Heart right ventricle (tissue), 16 donors: ENCODE data around the gene SAP30BP. TPM values are rescaled to one million over a fixed set of nuclear protein-coding genes. Genes with fewer than 3 reads are reported as not detected.

ENCODE experiments used
- ATAC-seq, 8 donors: fragments of 200-7000 bp; cut with Tn5 transposase; one replicate each; pipeline ENCODE4 v1.9.1; 2020; ENCODE audit warnings: mild to moderate bottlenecking in 8 of 8, moderate library complexity in 8 of 8, moderate number of reproducible peaks in 1 of 8
- DNase-seq, 2 donors: peaks; one replicate each; pipeline ENCODE4 v3.0.0-alpha.2; 2020
- H3K27ac ChIP-seq, 10 donors: fragments of 200-600 bp; sonication (generic) in 2 of 10; one replicate each; pipeline versions ENCODE4 v1.5.0 to v1.8.0; 2020 to 2022; ENCODE audit warnings: mild to moderate bottlenecking in 3 of 10
- H3K27me3 ChIP-seq, 7 donors: fragments of 200-600 bp; one replicate each; pipeline ENCODE4 v1.8.0; 2021 to 2022; ENCODE audit warnings: mild to moderate bottlenecking in 2 of 7
- H3K36me3 ChIP-seq, 9 donors: fragments of 200-600 bp; sonication (generic) in 1 of 9; one replicate each; pipeline versions ENCODE4 v1.5.0 to v1.8.0; 2020 to 2022; ENCODE audit warnings: mild to moderate bottlenecking in 2 of 9
- H3K4me1 ChIP-seq, 9 donors: fragments of 200-600 bp; sonication (generic) in 1 of 9; one replicate each; pipeline versions ENCODE4 v1.5.0 to v1.8.0; 2020 to 2022; ENCODE audit warnings: mild to moderate bottlenecking in 4 of 9
- H3K4me3 ChIP-seq, 10 donors: fragments of 200-600 bp; sonication (generic) in 2 of 10; one replicate each; pipeline versions ENCODE4 v1.5.0 to v1.8.0; 2020 to 2022; ENCODE audit warnings: mild to moderate bottlenecking in 7 of 10, moderate library complexity in 2 of 10
- H3K9me3 ChIP-seq, 11 donors: fragments of 200-600 bp in 10 of 11; sonication (generic) in 2 of 11; one replicate each; pipeline versions ENCODE4 v1.5.0 to v1.8.0; 2013 to 2022; ENCODE audit warnings: mild to moderate bottlenecking in 2 of 11, control low read depth in 1 of 11, moderate library complexity in 1 of 11
- WGBS, 2 donors: extraction: QIAGEN DNeasy Blood & Tissue Kit; methylation state at CpG; one replicate each; pipeline ENCODE4 v1.1.7; 2013; ENCODE audit warnings: inconsistent platforms in 1 of 2; 5-methylcytosine and 5-hydroxymethylcytosine counted together
- intact Hi-C, 10 donors: fragments of 100-400 bp; cut with DNase I; formaldehyde crosslinking; loops; one replicate each; pipeline versions ENCODE4 v1.11.1 to v1.14.2; 2022
- polyA plus RNA-seq, 2 donors: library from polyadenylated mRNA; stranded (reverse); fragments of 200-250 nt; gene quantifications; one replicate each; pipeline ENCODE4 v1.2.3, GENCODE V29; 2013
- total RNA-seq, 10 donors: library from RNA; stranded (reverse); fragmentation: NEBNext Ultra II Directional in 3 of 10; extraction: Animal tissue kit (Norgen Biotek cat#: 25700) in 3 of 10; gene quantifications; one replicate each; pipeline versions ENCODE4 v1.2.1 to v1.2.4, GENCODE V29; 2021 to 2023
- TF ChIP-seq, protein P1 (sequence below), 9 donors: fragments of 200-600 bp; sonication (generic) in 2 of 9; IDR thresholded peaks; one replicate each; pipeline versions ENCODE4 v1.5.0 to v1.8.0; 2021 to 2022; ENCODE audit warnings: antibody characterized with exemption in 9 of 9, mild to moderate bottlenecking in 5 of 9, moderate library complexity in 1 of 9
- donor health status: Arrhythmogenic right ventricular cardiomyopathy.
- donor health status: ischemic (EF 13 %, LVEDD 7.1; RV severe dilation, severe dysfunction).
- donor health status: healthy with polysubstance abuse.
- donor health status: DM: no; HTN: yes; CAD: no.
- donor health status: DM: no; HTN: no; CAD: no.
- donor health status: ischemic (EF 25% LVEDD 6.9; RV normal size, moderate dysfunction).
- donor health status: ischemic (EF 25% LVEDD 5.7; RV mildly dilated, moderate dysfunction).
- donor health status: healthy.
- donor health status: DM: yes; HTN: yes; CAD: no.
- donor health status: Ischemic cardiomyopathy.
- donor health status: ischemic (EF 35%, LVEDD 5.7; RV mildly dilated, moderate dysfunction).
- donor health status: nonischemic (EF 11% LVEDD 7.7; RV severe dilation, severe dysfunction).
- donor health status: DM: yes; HTN: yes; CAD: no.
- donor health status: PGD.
- donor health status: ischemic (EF 29% LVEDD 5.4; RV normal size, mild dysfunction).
- donor health status: nonischemic (EF 23%, LVEDD 6.1; RV moderate dilation, normal function).

The SAP30BP gene
- total and polyA plus RNA-seq, 12 donors = 41.7 to 115 (median 56.0) TPM

DNA sequence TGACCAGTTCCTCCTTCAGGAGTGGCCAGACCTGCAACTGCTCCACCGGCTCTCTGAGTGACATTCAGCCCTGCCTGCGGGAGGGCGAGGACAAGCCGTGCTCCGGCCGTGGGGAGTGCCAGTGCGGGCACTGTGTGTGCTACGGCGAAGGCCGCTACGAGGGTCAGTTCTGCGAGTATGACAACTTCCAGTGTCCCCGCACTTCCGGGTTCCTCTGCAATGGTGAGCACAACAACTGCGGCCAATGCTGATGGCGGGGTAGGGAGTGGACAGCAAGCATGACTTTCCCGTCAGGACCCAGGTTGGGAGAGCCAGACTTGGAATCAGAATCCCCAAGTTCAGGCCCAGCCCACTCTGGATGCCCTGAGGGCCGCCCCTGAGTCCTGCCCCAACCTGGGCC is 66.3 kb downstream of the SAP30BP start:
- peaks cover 0 to 15% (median 0%) of the 10 kb centered on the region in 9 donors for H3K4me1 ChIP-seq
- peaks cover 0 to 33% (median 0%) of the 10 kb centered on the region in 9 donors for H3K36me3 ChIP-seq
- ATAC-seq = no peak
- H3K27ac ChIP-seq = no peak overlapping the region
- no peaks in the 10 kb centered on the region for H3K9me3 ChIP-seq
- H3K27me3 ChIP-seq = no peaks in the 10 kb centered on the region
- H3K4me3 ChIP-seq = no peak overlapping the region
- WGBS, 2 donors = 93% methylated on average over 18 of the region's 18 CpGs
- no peak for DNase-seq
- TF ChIP-seq, protein P1, sequence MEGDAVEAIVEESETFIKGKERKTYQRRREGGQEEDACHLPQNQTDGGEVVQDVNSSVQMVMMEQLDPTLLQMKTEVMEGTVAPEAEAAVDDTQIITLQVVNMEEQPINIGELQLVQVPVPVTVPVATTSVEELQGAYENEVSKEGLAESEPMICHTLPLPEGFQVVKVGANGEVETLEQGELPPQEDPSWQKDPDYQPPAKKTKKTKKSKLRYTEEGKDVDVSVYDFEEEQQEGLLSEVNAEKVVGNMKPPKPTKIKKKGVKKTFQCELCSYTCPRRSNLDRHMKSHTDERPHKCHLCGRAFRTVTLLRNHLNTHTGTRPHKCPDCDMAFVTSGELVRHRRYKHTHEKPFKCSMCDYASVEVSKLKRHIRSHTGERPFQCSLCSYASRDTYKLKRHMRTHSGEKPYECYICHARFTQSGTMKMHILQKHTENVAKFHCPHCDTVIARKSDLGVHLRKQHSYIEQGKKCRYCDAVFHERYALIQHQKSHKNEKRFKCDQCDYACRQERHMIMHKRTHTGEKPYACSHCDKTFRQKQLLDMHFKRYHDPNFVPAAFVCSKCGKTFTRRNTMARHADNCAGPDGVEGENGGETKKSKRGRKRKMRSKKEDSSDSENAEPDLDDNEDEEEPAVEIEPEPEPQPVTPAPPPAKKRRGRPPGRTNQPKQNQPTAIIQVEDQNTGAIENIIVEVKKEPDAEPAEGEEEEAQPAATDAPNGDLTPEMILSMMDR (IDR thresholded peaks at IDR 0.05) = no peak
- intact Hi-C loops = loop anchor here in 1 of 10 donors (5.0 kb wide), 1 partner anchor 41 kb away; no protein-coding TSS in a partner anchor

DNA sequence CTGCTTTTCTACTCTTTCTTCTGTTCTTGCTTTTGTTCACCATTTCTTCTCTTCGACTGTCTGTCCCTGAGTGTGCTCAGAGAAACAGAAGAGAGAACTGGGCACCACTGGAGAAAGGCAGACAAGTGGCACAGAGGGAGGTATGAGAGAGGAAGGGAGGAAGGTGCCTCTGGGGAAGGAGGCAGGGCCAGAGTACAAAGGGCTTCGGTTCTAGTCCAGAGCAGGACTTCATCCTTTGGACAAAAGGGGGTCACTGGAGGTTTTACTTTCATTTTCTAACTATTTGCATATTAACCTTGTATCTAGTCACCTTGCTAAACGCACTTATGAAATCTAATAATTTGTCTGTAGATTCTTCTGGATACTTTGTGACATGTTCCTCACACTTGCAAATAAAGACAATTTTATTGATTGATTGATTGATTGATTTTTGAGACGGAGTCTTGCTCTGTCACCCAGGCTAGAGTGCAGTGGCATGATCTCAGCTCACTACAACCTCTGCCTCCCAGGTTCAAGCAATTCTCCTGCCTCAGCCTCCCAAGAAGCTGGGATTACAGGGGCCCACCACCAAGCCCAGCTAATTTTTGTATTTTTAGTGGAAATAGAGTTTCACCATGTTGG is 67.6 kb downstream of the SAP30BP start:
- 79% methylated on average over 4 of the region's 4 CpGs for WGBS, 2 donors
- Histone ChIP-seq H3K9me3 (no peaks in the 10 kb centered on the region), H3K36me3 (peaks cover 0 to 29% (median 0%) of the 10 kb centered on the region in 9 donors), H3K4me1 (peaks cover 0 to 18% (median 0%) of the 10 kb centered on the region in 9 donors), H3K4me3 (no peak overlapping the region), H3K27ac (no peak overlapping the region), H3K27me3 (no peaks in the 10 kb centered on the region)
- DNase-seq (no peak), ATAC-seq (no peak)
- TF ChIP-seq, protein P1 (IDR thresholded peaks at IDR 0.05) = no peak
- intact Hi-C loops = loop anchor here in 1 of 10 donors (5.0 kb wide), 1 partner anchor 42 kb away; no protein-coding TSS in a partner anchor

DNA sequence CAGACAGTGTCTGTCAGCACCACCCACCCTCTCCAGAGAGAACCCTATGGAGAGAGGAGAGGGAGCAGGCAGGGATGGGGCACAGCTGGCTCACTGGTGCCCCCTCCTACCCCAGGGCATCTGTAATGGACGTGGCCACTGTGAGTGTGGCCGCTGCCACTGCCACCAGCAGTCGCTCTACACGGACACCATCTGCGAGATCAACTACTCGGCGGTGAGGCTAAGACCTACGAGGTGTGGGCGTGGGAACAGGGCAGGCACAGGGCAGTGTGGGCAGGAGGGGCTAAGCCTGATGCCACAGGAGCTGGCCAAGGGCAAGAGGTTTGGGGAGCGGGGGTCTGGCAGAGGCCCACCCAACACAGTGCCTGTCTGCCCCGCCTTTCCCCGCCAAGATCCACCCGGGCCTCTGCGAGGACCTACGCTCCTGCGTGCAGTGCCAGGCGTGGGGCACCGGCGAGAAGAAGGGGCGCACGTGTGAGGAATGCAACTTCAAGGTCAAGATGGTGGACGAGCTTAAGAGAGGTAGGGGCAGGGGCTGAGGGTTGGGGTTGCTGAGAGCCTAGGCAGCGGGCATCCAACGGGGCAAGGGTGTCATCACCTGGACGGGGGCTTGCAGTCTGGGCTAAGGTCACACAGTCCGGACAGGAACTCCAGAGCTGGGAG is 69.2 kb downstream of the SAP30BP start:
- TF ChIP-seq, protein P1 (IDR thresholded peaks at IDR 0.05) = no peak
- 90 to 91% methylated on average over 26 of the region's 26 CpGs for WGBS, 2 donors
- ATAC-seq (no peak), DNase-seq (no peak)
- Histone ChIP-seq H3K4me1 (peaks cover 0 to 18% (median 0%) of the 10 kb centered on the region in 9 donors), H3K27ac (no peak overlapping the region), H3K27me3 (no peaks in the 10 kb centered on the region), H3K36me3 (peaks cover 0 to 25% (median 0%) of the 10 kb centered on the region in 9 donors), H3K9me3 (no peaks in the 10 kb centered on the region), H3K4me3 (no peak overlapping the region)
- intact Hi-C loops = no loop called here

DNA sequence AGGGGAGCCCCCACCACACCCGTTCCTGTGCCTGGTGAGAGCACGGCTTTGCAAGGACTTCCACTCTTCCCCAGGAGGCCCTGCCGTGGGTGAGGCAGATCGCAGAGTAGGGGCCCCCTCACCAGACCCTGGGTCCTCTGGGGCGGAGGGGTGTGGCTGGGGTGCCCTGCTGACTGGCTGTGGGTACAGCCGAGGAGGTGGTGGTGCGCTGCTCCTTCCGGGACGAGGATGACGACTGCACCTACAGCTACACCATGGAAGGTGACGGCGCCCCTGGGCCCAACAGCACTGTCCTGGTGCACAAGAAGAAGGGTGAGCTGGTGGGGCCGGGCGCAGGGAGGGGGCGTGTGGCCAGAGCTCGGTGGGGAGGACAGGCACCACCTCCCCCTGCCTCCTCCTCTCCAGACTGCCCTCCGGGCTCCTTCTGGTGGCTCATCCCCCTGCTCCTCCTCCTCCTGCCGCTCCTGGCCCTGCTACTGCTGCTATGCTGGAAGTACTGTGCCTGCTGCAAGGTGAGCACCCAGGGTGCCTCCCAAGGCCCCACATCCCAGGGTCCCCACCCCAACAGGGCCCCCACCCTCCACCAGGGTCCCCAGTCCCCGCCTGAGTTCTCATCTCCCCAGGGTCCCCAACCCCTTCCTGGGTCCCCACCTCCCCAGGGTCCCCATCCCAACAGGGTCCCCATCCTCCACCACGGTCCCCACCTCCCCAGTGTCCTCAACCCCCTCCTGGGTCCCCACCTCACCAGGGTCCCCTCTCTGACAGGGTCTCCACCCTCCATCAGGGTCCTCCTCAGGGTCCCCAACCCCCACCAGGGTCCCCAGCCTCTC is 70.2 kb downstream of the SAP30BP start:
- Histone ChIP-seq H3K36me3 (peaks cover 0 to 17% (median 0%) of the 10 kb centered on the region in 9 donors), H3K9me3 (no peaks in the 10 kb centered on the region), H3K27me3 (no peaks in the 10 kb centered on the region), H3K27ac (peak overlapping the region in 1 of 10 donors; percentile 56), H3K4me1 (peaks cover 0 to 18% (median 0%) of the 10 kb centered on the region in 9 donors), H3K4me3 (no peak overlapping the region)
- peak in 2 of 8 donors; percentile 11 to 12 for ATAC-seq
- no peak for DNase-seq
- intact Hi-C loops = no loop called here
- 80 to 82% methylated on average over 20 of the region's 20 CpGs for WGBS, 2 donors
- TF ChIP-seq, protein P1 (IDR thresholded peaks at IDR 0.05) = no peak
